ENCODE results near the gene ATG7. TPM values are rescaled to one million over a fixed set of nuclear protein-coding genes. Genes with fewer than 3 reads are reported as not detected.
A peak's percentile ranks its signal among the peaks of the same experiment; 100 is the strongest.

ATG7 gene
- total RNA-seq, 1 donor from 2014 or later = 42.5 TPM

DNA sequence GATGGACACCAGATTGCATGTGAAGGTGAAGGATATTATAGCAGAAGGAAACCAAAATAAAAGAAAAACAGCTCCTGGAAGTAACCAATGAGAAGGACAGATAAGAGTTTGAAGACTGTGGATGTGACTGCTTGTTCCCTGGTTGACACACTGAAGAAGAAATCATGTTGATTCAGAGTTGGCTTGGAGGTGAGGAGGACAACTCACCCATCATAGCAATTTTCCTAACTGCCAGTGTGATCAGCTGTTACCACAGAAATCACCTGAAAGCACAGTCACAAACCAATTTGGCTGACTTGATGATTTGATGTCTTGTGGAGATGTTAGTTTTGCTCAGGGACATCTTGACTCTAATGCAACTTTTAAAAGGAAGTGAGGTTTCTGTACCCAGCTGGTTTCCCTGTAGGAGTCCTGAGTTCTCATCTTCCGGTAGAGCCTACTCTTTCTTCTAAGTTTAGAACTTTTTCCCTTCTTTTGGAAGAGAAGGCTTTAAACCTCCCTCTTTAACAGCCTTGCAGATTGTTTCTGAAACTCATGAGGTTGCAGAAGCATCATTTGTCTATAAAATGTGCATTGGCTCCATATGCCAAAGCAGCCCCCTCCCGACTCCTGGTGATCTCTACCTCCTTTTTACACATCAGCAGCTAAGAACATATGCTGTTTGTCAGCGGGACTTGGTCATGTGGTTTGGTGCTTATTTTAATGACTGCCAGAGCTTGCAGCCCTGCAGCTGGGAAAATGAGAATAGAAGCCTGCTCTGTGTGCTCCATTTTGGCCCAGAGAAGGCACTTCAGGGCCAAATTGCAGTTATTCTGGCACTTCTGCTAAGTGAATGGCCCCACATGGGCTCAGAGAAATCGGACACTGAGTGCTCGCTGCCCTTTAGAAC is 10.3 kb downstream of the ATG7 start:
- Mint-ChIP-seq H3K27ac (ENCODE audit: unreplicated experiment) (peak overlapping the region; percentile 81), H3K4me3 (ENCODE audit: unreplicated experiment) (no peak overlapping the region), H3K9me3 (ENCODE audit: unreplicated experiment) (no peaks in the 10 kb centered on the region), H3K4me1 (ENCODE audit: unreplicated experiment) (peaks cover 35% of the 10 kb centered on the region), H3K36me3 (ENCODE audit: unreplicated experiment) (peaks cover 15% of the 10 kb centered on the region), H3K27me3 (ENCODE audit: unreplicated experiment) (no peaks in the 10 kb centered on the region)
- DNase-seq (ENCODE audit: extremely low spot score, unreplicated experiment) = no peak
- TF ChIP-seq, protein P1, sequence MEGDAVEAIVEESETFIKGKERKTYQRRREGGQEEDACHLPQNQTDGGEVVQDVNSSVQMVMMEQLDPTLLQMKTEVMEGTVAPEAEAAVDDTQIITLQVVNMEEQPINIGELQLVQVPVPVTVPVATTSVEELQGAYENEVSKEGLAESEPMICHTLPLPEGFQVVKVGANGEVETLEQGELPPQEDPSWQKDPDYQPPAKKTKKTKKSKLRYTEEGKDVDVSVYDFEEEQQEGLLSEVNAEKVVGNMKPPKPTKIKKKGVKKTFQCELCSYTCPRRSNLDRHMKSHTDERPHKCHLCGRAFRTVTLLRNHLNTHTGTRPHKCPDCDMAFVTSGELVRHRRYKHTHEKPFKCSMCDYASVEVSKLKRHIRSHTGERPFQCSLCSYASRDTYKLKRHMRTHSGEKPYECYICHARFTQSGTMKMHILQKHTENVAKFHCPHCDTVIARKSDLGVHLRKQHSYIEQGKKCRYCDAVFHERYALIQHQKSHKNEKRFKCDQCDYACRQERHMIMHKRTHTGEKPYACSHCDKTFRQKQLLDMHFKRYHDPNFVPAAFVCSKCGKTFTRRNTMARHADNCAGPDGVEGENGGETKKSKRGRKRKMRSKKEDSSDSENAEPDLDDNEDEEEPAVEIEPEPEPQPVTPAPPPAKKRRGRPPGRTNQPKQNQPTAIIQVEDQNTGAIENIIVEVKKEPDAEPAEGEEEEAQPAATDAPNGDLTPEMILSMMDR (IDR thresholded peaks at IDR 0.05) = no peak

DNA sequence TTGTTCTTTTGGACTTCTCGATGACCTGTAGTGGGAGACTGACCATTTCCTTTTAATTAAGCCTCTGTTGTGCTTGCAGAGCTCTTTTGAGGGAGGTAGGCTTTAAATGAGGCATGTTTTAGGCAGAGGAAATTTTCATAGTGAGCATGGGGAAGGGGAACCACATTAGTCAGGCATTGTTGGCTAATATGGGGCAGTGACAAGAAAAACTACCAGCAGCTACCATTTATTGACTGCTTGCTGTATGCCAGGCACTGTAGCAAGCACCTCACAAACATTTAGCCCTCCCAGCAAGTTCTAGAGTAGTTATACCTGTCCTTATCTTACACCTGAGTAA is 10.9 kb downstream of the ATG7 start:
- H3K27me3 Mint-ChIP-seq (ENCODE audit: unreplicated experiment) = no peaks in the 10 kb centered on the region
- TF ChIP-seq, protein P1 (IDR thresholded peaks at IDR 0.05) = no peak
- H3K4me3 Mint-ChIP-seq (ENCODE audit: unreplicated experiment) = no peak overlapping the region
- peaks cover 41% of the 10 kb centered on the region for H3K4me1 Mint-ChIP-seq (ENCODE audit: unreplicated experiment)
- H3K9me3 Mint-ChIP-seq (ENCODE audit: unreplicated experiment) = no peaks in the 10 kb centered on the region
- H3K36me3 Mint-ChIP-seq (ENCODE audit: unreplicated experiment) = peaks cover 15% of the 10 kb centered on the region
- no peak for DNase-seq (ENCODE audit: extremely low spot score, unreplicated experiment)
- peak overlapping the region; percentile 81 for H3K27ac Mint-ChIP-seq (ENCODE audit: unreplicated experiment)

DNA sequence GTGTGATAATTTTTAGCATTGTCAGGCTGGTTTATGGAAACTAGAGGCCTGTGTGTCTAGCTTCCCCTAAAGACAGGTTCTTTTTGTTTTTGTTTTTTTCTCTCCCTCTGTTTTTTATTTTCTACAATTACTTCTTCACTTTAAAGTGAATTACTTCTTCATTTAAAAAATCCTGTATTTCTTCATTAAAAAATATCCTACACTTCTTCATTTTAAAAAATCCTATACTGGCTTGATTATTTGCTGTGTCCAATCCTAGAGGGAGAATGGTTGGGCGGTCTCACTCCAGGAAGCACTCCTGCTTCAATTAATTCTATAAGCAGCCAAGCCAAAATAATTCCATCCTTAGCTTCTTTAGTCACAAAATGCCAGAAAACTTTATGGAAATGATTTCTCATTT is 11.8 kb downstream of the ATG7 start:
- peaks cover 42% of the 10 kb centered on the region for H3K4me1 Mint-ChIP-seq (ENCODE audit: unreplicated experiment)
- H3K4me3 Mint-ChIP-seq (ENCODE audit: unreplicated experiment) = no peak overlapping the region
- TF ChIP-seq, protein P1 (IDR thresholded peaks at IDR 0.05) = no peak
- no peaks in the 10 kb centered on the region for H3K9me3 Mint-ChIP-seq (ENCODE audit: unreplicated experiment)
- H3K27me3 Mint-ChIP-seq (ENCODE audit: unreplicated experiment) = no peaks in the 10 kb centered on the region
- peak overlapping the region; percentile 59 for H3K27ac Mint-ChIP-seq (ENCODE audit: unreplicated experiment)
- no peak for DNase-seq (ENCODE audit: extremely low spot score, unreplicated experiment)
- peaks cover 10% of the 10 kb centered on the region for H3K36me3 Mint-ChIP-seq (ENCODE audit: unreplicated experiment)

DNA sequence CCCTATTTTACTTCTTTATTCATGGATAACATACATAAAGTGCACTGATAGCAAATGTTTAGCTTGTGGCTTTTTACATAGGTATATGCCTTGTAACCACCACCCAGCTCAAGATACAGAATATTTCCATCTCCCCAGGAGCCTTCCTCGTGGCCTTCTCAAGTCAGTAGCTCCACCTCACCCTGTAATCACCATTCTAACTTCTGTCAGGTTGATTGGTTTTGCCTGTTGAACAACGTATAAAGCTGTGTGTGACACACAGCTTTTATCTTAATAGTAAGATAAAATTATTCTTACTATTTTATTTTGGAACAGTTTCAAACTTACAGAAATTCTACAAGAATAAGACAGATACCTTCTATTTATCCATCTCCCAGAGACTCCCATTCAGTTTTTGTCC is 13.3 kb downstream of the ATG7 start:
- Mint-ChIP-seq H3K27ac (ENCODE audit: unreplicated experiment) (no peak overlapping the region), H3K27me3 (ENCODE audit: unreplicated experiment) (no peaks in the 10 kb centered on the region), H3K4me1 (ENCODE audit: unreplicated experiment) (peaks cover 55% of the 10 kb centered on the region), H3K4me3 (ENCODE audit: unreplicated experiment) (no peak overlapping the region), H3K36me3 (ENCODE audit: unreplicated experiment) (peaks cover 8% of the 10 kb centered on the region), H3K9me3 (ENCODE audit: unreplicated experiment) (no peaks in the 10 kb centered on the region)
- TF ChIP-seq, protein P1 (IDR thresholded peaks at IDR 0.05) = no peak
- DNase-seq (ENCODE audit: extremely low spot score, unreplicated experiment) = no peak

DNA sequence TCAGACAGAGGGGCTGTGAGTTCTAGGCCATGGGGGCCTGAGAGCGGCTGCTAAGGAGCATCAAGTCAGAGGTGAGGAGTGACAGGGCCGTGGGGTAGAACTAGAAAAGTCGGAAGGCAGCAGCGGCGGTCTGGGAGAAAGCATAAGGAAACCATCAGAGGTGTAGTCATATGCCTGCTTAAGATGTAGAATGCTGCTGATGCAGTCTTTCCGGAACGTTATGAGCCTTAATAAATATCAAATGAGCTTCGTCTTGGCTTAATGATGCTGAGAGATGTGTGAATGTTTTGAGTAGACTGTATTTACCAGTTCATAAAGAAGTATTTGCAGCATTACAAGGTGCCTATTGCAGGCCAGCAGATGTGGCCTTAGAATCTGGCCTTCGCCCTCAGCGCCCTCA is 15.2 kb downstream of the ATG7 start:
- H3K9me3 Mint-ChIP-seq (ENCODE audit: unreplicated experiment) = no peaks in the 10 kb centered on the region
- TF ChIP-seq, protein P1 (IDR thresholded peaks at IDR 0.05) = no peak
- H3K27me3 Mint-ChIP-seq (ENCODE audit: unreplicated experiment) = no peaks in the 10 kb centered on the region
- no peak for DNase-seq (ENCODE audit: extremely low spot score, unreplicated experiment)
- peaks cover 11% of the 10 kb centered on the region for H3K36me3 Mint-ChIP-seq (ENCODE audit: unreplicated experiment)
- peak overlapping the region; percentile 96 for H3K27ac Mint-ChIP-seq (ENCODE audit: unreplicated experiment)
- H3K4me1 Mint-ChIP-seq (ENCODE audit: unreplicated experiment) = peaks cover 64% of the 10 kb centered on the region
- no peak overlapping the region for H3K4me3 Mint-ChIP-seq (ENCODE audit: unreplicated experiment)

All from osteocyte (in vitro differentiated cells).